K562 (cell line): ENCODE results near the gene TMEM63A.

Experiments used
- DMBX1 ChIP-seq: fragments of 250-450 bp; sonication (Bioruptor Pico); IDR thresholded peaks from 2 replicates; pipeline ENCODE4 v1.8.0; 2022; ENCODE audit warnings: inconsistent platforms, mild to moderate bottlenecking, moderate library complexity, borderline replicate concordance
- ZNF41 ChIP-seq: fragments of 250-450 bp; sonication (Bioruptor Pico); conservative IDR thresholded peaks from 2 replicates; pipeline ENCODE4 v1.4.0; 2020; ENCODE audit warnings: mild to moderate bottlenecking
- ZNF707 ChIP-seq: fragments of 250-450 bp; sonication (Bioruptor Pico); conservative IDR thresholded peaks from 2 replicates; pipeline ENCODE4 v1.8.0; 2022; ENCODE audit warnings: inconsistent platforms, mild to moderate bottlenecking, moderate library complexity
- TF ChIP-seq, protein P1 (sequence below), 2 experiments: fragments of 450-650 bp in 1 of 2; sonication (generic) in 1 of 2; formaldehyde crosslinking; conservative IDR thresholded peaks; 2 replicates each; pipeline versions ENCODE4 v1.4.0 to v1.8.1; 2020 to 2022; ENCODE audit warnings: mild to moderate bottlenecking in 1 of 2, missing genetic modification reagents in 1 of 2
- TF ChIP-seq, protein P2 (sequence below), 3 experiments: IDR thresholded peaks in 2 of 3; conservative IDR thresholded peaks in 1 of 3; 2 replicates each; pipeline ENCODE4 v1.5.1; 2011 to 2012; ENCODE audit warnings: low read length in 3 of 3, mild to moderate bottlenecking in 3 of 3, control low read depth in 2 of 3, improper control_type of control experiment in 1 of 3, inconsistent platforms in 1 of 3, low read depth in 1 of 3, mixed read lengths in 1 of 3, moderate library complexity in 1 of 3; ENCODE audit not compliant: insufficient read depth in 2 of 3
- TF ChIP-seq, protein P3 (sequence below): sonication (generic); formaldehyde crosslinking; IDR thresholded peaks from 2 replicates; pipeline ENCODE4 v1.9.0; 2022; ENCODE audit warnings: mild to moderate bottlenecking, missing genetic modification reagents

DNA sequence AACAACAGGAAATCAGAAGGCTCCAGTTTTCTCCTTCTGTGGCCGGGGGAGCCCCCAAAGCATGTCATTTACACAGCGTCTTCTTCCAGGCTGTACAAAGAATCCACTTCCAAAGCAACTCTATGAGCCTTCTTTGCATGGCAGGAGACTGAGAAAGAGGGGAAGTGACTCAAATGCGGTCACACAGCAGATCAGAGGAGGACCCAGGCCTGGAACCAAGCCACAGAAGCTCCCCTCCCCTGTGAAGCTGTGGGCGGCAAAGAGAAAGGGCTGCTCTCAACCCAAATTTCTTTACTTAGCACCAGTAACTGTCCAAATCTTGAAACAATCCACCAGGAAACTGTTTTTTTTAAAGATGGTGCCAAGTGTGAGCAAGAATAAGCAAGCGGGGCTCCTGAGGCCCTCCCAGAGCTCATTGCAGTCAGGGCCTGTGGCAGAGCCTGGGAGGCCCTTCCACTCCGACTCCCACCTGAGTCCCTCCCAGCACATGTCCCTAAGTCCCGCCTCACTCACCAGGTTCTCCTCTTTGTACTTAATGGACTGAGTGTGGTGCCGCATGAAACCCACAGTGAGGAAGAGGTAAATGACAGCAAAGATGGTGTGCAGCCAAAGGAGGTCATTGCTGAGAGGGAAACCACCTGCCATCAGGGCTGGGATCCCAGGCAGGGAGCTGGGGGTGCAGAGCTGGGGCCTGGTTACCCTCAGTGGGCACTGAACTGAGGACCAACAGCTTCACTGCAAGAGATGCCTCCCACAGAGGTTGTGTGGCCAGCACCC, 15.9 kb downstream of the TMEM63A start:
- TF ChIP-seq, protein P1, sequence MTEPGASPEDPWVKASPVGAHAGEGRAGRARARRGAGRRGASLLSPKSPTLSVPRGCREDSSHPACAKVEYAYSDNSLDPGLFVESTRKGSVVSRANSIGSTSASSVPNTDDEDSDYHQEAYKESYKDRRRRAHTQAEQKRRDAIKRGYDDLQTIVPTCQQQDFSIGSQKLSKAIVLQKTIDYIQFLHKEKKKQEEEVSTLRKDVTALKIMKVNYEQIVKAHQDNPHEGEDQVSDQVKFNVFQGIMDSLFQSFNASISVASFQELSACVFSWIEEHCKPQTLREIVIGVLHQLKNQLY (CRISPR knock-in tag; conservative IDR thresholded peaks at IDR 0.05) = no peak
- TF ChIP-seq ZNF41 (CRISPR knock-in tag) (no peak), DMBX1 (no peak), ZNF707 (CRISPR knock-in tag) (no peak)
- TF ChIP-seq, protein P2, sequence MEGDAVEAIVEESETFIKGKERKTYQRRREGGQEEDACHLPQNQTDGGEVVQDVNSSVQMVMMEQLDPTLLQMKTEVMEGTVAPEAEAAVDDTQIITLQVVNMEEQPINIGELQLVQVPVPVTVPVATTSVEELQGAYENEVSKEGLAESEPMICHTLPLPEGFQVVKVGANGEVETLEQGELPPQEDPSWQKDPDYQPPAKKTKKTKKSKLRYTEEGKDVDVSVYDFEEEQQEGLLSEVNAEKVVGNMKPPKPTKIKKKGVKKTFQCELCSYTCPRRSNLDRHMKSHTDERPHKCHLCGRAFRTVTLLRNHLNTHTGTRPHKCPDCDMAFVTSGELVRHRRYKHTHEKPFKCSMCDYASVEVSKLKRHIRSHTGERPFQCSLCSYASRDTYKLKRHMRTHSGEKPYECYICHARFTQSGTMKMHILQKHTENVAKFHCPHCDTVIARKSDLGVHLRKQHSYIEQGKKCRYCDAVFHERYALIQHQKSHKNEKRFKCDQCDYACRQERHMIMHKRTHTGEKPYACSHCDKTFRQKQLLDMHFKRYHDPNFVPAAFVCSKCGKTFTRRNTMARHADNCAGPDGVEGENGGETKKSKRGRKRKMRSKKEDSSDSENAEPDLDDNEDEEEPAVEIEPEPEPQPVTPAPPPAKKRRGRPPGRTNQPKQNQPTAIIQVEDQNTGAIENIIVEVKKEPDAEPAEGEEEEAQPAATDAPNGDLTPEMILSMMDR (IDR thresholded peaks at IDR 0.05 in 2 of 3, conservative IDR thresholded peaks at IDR 0.05 in 1 of 3; ENCODE audit: insufficient read depth in 2 of 3, low read depth in 1 of 3, low read length in 3 of 3) = no peak
- TF ChIP-seq, protein P3, sequence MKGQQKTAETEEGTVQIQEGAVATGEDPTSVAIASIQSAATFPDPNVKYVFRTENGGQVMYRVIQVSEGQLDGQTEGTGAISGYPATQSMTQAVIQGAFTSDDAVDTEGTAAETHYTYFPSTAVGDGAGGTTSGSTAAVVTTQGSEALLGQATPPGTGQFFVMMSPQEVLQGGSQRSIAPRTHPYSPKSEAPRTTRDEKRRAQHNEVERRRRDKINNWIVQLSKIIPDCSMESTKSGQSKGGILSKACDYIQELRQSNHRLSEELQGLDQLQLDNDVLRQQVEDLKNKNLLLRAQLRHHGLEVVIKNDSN (CRISPR knock-in tag) = no peak
